T-helper 1 cell (primary cell): ENCODE results near the gene CHRNE.

Experiments
- DNase-seq, 5 donors: peaks; one replicate each; pipeline ENCODE4 v3.0.0-alpha.2; 2012 to 2020
- total RNA-seq, 4 donors: gene quantifications; one replicate each; lab custom pipeline; 2026; lab: John Stamatoyannopoulos, UW

Gene CHRNE
- 4.7 to 8.8 (median 5.6) reads per million in 4 donors for total RNA-seq

- peak; percentile 46 to 78 (median 67) for DNase-seq
Observed at GRCh38 chr17:4903051-4903818, at the start of gene CHRNE. CHRNE (minus strand) TSS chr17:4903098; CDS start chr17:4903063, 35 bp downstream.

- DNase-seq: no peak
Observed at GRCh38 chr17:4951486-4951885, 48.6 kb upstream of the CHRNE start.

GRCh38 chr17:4950746-4951204, 47.9 kb upstream of the CHRNE start, which contains the start of gene ENO3:
ENO3 (plus strand) TSS chr17:4951119; CDS start chr17:4951830, 711 bp downstream.
- no peak for DNase-seq

- DNase-seq: peak in 2 of 5 donors; percentile 48 to 53
Observed at GRCh38 chr17:4950075-4950745, 47.3 kb upstream of the CHRNE start.

DNA sequence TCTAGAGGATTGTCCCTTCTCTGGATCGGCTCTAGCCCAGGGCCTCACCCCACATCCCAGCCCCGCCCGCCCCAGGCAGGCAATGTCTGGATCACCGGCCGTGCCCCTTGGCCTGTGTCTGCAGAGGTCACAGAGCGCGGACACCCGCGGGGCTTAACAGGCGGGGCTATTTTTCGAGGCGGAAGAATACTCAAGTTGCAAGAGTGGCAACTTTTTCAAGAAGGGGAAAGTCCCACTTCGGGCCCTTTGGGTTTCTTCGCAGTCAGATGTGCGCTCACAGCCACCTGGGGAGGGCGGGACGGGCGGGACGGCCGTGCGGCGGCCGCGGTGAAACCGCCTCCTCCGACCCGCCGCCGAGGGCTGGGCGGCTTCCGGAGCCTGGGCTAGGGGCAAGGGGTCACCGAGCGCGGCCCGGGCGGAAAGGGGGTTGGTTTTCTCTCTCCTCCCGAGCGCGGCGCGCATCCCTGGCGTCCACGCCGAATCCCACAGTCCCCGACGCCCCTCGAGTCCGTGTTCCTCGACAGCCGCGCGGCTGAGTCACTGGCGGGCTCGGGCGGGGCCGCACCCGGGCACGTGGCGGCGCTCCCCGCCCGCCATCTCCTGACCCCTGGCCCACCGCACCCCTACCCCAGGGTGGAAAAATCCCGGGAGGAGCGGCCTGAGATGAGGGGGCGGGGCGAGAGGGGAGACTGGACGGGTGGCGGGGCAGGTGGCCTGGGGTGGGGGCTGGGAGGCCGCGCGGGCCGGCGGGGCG, 46.6 kb upstream of the CHRNE start:
- peak; percentile 56 to 93 (median 69) for DNase-seq

DNA sequence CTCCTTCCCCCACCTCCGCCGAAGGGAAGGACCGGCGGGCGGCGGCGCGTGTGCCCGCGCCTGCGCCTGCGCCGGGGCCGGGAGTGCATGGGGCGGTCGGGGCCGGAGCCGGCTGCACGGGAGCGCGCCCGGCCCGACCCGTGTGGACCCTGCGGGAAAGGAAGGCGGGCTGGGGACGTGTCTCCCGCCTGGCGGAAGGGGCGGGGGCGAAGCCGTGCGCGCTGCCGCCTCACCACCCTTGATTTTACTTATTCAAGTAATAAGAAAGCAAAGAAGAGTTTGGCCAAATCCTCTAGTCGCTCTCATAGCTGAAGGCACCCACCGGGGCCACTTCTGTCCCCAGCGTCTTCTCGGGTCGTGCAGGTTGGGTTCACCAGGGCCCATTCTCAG, 46.0 kb upstream of the CHRNE start:
- DNase-seq: peak; percentile 58 to 88 (median 61)

DNA sequence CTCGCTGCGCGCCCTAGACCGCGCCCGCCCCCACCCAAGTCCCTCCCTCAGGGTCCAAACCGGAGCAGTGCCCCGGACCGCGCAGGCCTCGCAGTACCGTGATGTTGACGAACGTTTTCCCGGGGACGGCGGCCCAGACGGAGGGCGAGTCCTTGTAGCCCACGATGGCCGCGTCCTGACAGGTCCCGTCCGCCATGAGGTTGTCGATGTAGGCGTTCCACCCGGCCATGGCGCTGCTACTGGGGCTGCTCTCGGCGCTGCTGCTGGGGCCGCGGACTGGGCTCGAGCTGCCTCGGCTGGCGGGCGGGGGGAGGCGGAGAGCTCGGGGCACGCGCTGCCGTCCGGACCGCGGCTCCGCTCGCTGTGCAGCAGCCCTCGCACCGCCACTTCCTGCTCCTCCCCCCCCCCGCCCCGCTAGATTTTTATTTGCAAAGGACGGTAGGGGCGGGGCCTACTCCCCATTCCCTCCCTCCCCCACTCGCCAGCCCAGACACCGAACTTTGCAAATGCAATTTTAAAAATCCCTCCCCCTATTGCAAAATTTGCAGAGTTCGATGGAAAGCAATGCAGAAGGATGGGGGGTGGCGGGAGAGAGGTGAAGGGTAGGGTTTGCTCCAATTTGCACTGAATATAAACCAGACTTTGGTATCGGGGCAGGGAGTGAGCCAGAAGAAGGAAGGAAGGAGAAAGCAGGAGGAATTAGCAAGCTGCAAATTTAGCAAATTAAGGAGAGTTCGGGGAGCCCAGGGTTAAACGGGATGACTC, 45.5 kb upstream of the CHRNE start, which contains the start of gene PFN1:
PFN1 (minus strand) TSS at position 365 of the 765 bp plus-strand sequence; CDS start at position 229, 136 bp downstream.
- peak; percentile 80 to 95 (median 87) for DNase-seq

- peak; percentile 40 to 87 (median 56) for DNase-seq
Observed at GRCh38 chr17:4947411-4948165, 44.7 kb upstream of the CHRNE start.

DNA sequence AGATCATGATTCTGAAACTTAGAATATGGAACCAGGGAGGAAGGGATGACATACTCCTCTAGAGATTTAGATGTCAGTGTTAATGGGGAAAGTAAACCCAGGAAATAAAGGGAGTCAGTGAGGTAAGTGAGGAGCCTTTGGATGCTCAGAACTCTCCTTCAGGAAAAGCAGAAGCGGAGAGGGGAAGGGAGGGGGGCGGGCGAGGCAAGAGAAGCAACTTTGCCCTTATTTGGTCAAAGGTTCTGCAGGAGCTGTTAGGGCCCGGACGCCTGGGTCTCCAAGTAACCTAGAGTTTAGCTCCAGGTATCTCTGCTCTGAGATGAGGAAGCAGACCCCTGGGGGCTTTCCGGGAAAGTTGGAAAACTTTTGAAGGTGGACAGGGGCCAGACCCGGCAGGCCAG, 44.1 kb upstream of the CHRNE start:
- no peak for DNase-seq

- DNase-seq: no peak
Observed at GRCh38 chr17:4946312-4946976, 43.5 kb upstream of the CHRNE start.

DNA sequence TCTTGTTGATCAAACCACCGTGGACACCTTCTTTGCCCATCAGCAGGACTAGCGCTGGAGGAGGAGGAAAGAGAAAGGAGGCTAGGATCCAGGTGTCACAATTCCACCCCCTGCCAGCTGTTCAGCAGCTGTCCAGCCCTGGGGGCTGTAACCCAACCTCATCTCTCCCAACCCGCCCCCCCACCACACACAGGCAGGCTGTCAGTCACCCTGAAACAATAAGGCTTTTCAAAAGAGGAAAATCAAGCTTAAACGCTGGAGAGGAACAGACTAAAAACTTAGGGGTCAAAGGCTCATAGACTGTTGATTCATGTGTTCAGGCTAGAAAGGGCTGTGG, 43.0 kb upstream of the CHRNE start:
- no peak for DNase-seq

DNA sequence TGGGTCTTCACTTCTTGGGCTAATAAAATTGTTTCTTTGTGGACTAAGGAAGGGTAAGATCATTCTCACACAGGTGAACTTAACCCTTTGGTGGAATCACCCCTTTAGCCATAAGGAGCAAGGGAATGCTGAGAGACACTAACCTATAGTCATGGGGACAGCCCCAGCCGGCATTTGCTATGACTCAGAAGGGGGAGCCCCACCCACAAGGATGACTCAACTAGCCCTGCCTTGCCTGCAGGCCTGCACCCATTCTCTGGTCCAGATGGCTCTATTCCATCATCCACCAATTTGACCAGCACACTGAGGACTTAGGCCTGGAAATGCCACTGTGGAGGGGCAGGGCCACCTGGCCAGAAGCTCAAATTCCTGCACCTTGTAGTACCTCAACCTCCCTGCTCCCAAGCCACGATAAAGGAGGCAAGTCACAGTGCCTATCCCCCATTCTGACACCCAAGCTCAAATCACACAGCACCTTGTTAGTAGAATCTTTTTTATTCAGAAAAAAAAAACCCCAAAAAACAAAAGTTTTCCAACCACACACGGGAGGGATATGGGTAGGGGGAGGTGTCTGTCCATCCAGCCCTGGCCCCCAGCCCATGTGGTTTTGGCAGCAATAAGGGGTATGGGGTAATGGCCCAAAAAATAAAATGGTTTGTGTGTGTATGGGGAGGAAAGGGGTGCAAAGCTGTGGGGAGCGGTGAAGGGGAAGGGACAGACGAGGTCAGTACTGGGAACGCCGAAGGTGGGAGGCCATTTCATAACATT, 42.5 kb upstream of the CHRNE start:
- peak; percentile 35 to 85 (median 58) for DNase-seq

- DNase-seq: no peak
Observed at GRCh38 chr17:4944554-4945175, 41.8 kb upstream of the CHRNE start.

DNA sequence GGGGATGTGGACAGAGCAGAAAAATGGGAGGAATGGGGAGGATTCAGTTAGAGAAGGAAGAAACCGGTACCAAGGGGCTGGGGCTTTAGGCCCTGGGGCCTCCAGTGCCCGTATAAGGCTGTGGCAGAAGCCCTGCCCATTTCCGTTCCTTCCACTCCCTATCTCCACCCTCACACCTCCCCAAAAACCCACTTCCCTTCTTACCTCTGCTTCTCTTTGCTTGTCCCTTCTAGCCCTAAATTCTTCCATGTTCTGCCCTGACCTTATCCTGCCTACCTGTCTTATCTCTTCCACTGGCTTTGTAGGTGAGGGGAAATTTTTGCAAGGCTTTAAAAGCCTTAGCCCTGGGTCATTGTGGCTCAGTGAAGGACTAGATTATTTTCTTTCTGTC, 41.3 kb upstream of the CHRNE start:
- DNase-seq: peak in 3 of 5 donors; percentile 42 to 85 (median 45)

DNA sequence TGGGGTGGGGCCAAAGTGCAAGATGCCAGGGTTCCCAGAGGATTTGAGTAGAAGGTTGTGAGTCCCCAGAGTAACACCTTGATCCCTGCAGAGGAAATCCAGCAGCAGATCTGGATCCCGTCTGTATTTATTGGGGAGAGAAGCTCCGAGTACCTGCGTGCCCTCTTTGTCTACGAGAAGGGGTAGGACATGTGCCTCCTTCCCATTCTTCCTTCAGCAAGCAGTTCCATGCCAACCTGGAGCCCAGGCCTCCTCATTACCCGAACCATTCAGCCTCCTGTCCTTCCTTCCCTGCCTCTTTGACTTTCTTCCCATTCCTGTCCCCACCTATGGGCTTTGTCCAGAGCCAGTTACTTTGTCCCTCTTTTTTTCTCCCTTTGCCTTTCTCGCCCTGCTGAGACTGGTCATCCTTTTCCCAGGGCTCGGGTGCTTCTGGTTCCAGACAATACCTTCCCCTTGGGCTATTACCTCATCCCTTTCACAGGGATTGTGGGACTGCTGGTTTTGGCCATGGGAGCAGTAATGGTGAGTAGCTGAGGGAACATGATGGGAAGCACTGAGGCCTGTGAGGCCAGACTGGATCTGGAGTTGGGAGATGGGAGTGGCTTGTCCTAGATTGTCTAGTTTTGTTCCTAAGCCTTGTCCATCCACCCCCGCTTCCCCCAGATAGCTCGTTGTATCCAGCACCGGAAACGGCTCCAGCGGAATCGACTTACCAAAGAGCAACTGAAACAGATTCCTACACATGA, 40.0 kb upstream of the CHRNE start:
- DNase-seq: no peak

DNA sequence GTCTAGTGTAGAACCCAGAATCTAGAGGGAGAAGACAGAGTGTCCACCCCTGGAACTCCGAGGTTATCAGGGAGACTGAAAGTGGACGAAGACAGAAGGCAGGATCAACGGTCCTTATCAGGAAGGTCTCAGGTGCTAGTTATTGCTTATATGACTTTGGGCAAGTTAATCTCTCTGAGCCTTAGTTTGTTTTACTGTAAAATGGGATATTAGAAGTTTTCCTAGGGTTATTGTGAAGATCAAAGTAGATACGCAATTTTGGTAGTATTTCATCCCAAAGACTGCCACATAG, 38.4 kb upstream of the CHRNE start:
- no peak for DNase-seq

GRCh38 chr17:4940555-4941318, 37.8 kb upstream of the CHRNE start:
- DNase-seq: peak in 3 of 5 donors; percentile 31 to 56 (median 42)
